K562 (cell line): ENCODE data around the gene RNF175. TPM values are rescaled to one million over a fixed set of nuclear protein-coding genes. Genes with fewer than 3 reads are reported as not detected.

Experiments used
- CC2D1A ChIP-seq: fragments of 450-650 bp; IDR thresholded peaks from 2 replicates; pipeline ENCODE4 v1.6.1; 2017; ENCODE audit warnings: mild to moderate bottlenecking
- CXXC5 ChIP-seq: fragments of 250-450 bp; sonication (Bioruptor Pico); IDR thresholded peaks from 2 replicates; pipeline ENCODE4 v1.8.0; 2022; ENCODE audit warnings: inconsistent platforms, mild to moderate bottlenecking, moderate library complexity
- DLX4 ChIP-seq: fragments of 250-450 bp; sonication (Bioruptor Pico); IDR thresholded peaks from 2 replicates; pipeline ENCODE4 v1.6.1; 2021; ENCODE audit warnings: mild to moderate bottlenecking
- HDAC8 ChIP-seq: fragments of 450-650 bp; IDR thresholded peaks from 2 replicates; pipeline ENCODE4 v1.6.1; 2016; ENCODE audit warnings: mild to moderate bottlenecking, missing genetic modification characterization, moderate library complexity, missing compliant biosample characterization
- HINFP ChIP-seq: fragments of 450-650 bp; conservative IDR thresholded peaks from 2 replicates; pipeline ENCODE4 v1.6.1; 2016; ENCODE audit warnings: missing genetic modification characterization, low read depth, mild to moderate bottlenecking, control low read depth, missing compliant biosample characterization
- MIER1 ChIP-seq: fragments of 450-650 bp; IDR thresholded peaks from 2 replicates; pipeline ENCODE4 v1.6.1; 2016; ENCODE audit warnings: antibody characterized with exemption, mild to moderate bottlenecking, low read depth
- NFATC3 ChIP-seq: fragments of 450-650 bp; IDR thresholded peaks from 2 replicates; pipeline ENCODE4 v1.6.1; 2017; ENCODE audit warnings: mild to moderate bottlenecking
- NFYB ChIP-seq: IDR thresholded peaks from 2 replicates; pipeline ENCODE4 v1.6.1; 2011; ENCODE audit warnings: mild to moderate bottlenecking, moderate library complexity; ENCODE audit not compliant: insufficient read length; ENCODE audit errors: extremely low read depth
- SRF ChIP-seq, 2 experiments: fragments of 250-450, 450-650 bp in 1 of 2; sonication (Bioruptor Pico) in 1 of 2; sonication (generic) in 1 of 2; formaldehyde crosslinking; IDR thresholded peaks; 2 replicates each; pipeline versions ENCODE4 v1.5.0 to v1.5.1; 2020 to 2022; ENCODE audit warnings: mild to moderate bottlenecking in 1 of 2, missing genetic modification reagents in 1 of 2
- TAL1 ChIP-seq: fragments of 450-650 bp; IDR thresholded peaks from 2 replicates; pipeline ENCODE4 v1.6.1; 2016; ENCODE audit warnings: mild to moderate bottlenecking
- U2AF1 ChIP-seq: fragments of 200-400 bp; formaldehyde crosslinking; optimal IDR thresholded peaks from 2 replicates; pipeline ENCODE3; 2017; ENCODE audit warnings: mild to moderate bottlenecking, low read depth, low read length, moderate library complexity
- VEZF1 ChIP-seq: fragments of 200-800 bp; sonication (Bioruptor generic); IDR thresholded peaks from 2 replicates; pipeline ENCODE4 v1.6.1; 2017; ENCODE audit warnings: missing genetic modification characterization, missing compliant biosample characterization
- polyA plus RNA-seq, 8 experiments: library from polyadenylated mRNA; depleted of rRNA in 4 of 8; stranded (reverse) in 5 of 8; unstranded in 3 of 8; fragments of >200 nt; fragmentation: Nextera tagmentation in 2 of 8; fragmentation: Illumina TruSeq in 1 of 8; extraction: Ambion mirVana in 2 of 8; extraction: Trizol in 1 of 8; gene quantifications; 2 replicates each; pipeline versions ENCODE4 v1.2.1 to v1.2.3, GENCODE V29; 2011 to 2014; ENCODE audit warnings: inconsistent platforms in 1 of 8, missing spikeins in 1 of 8
- total RNA-seq, 7 experiments: library from RNA; depleted of rRNA in 6 of 7; stranded (reverse); fragments of >200 nt in 6 of 7; fragmentation: Illumina TruSeq in 2 of 7; extraction: Trizol in 2 of 7; gene quantifications; 2 replicates each; pipeline versions ENCODE4 v1.2.1 to v1.2.3, GENCODE V29; 2011 to 2021; ENCODE audit warnings: low replicate concordance in 1 of 7

Gene RNF175
- total and polyA plus RNA-seq, 9 of the 15 experiments (the other 6 are each of a cell fraction or from before 2014, with no cell fraction given), result not detected

GRCh38 chr4:153766758-153767157 is 6.9 kb upstream of the RNF175 start (continued):
- TF ChIP-seq HINFP (tag) (no peak), SRF (CRISPR knock-in tag; IDR thresholded peaks at IDR 0.05) (no peak), NFATC3 (no peak), MIER1 (no peak), TAL1 (peak; percentile 50), DLX4 (no peak), U2AF1 (no peak), NFYB (no peak), CXXC5 (CRISPR knock-in tag) (0 out of 2 replicates have a peak, but pooled peaks have one; percentile 16), VEZF1 (no peak), HDAC8 (no peak), CC2D1A (no peak)
